Measurements from ENCODE around the gene RPL29.

RPL29 gene

GRCh38 chr3:51966922-51967383 is 28.7 kb downstream of the RPL29 start:
- DNase-seq (ENCODE audit: insufficient read length) (no peak), FAIRE-seq (no peak)
- TF ChIP-seq TAF1 (IDR thresholded peaks at IDR 0.05; ENCODE audit: borderline replicate concordance, low read depth, low read length), result no peak
- TF ChIP-seq POLR2A (IDR thresholded peaks at IDR 0.05; ENCODE audit: low read depth, low read length), result no peak
- TF ChIP-seq POLR2AphosphoS5 (IDR thresholded peaks at IDR 0.05; ENCODE audit: low read depth, low read length), result no peak

DNA sequence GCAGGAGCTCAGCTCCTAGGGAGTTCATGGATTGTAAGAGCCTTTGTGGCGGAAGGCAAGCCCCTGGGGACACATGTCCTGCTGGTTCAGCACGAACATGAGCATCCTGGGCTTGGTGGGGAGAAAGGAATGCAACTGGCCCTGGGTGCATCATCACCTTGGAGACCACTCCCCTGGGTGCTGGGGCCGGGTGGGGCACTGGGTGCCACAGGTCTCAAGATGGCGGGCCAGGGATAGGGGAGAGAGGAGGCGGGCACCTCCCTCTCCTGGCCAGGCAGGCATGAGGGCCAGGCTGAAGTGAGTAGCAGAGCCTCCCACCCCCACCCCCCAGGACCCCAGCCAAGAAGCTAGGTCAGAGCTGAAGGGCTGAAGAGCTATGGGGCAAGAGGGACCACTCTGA is 29.2 kb downstream of the RPL29 start:
- DNase-seq (ENCODE audit: insufficient read length) (no peak), FAIRE-seq (no peak)
- TF ChIP-seq POLR2A (IDR thresholded peaks at IDR 0.05; ENCODE audit: low read depth, low read length) (no peak), POLR2AphosphoS5 (IDR thresholded peaks at IDR 0.05; ENCODE audit: low read depth, low read length) (no peak), TAF1 (IDR thresholded peaks at IDR 0.05; ENCODE audit: borderline replicate concordance, low read depth, low read length) (no peak)

- DNase-seq (ENCODE audit: insufficient read length) (no peak), FAIRE-seq (no peak)
- TF ChIP-seq TAF1 (IDR thresholded peaks at IDR 0.05; ENCODE audit: borderline replicate concordance, low read depth, low read length), result no peak
- no peak for TF ChIP-seq POLR2A (IDR thresholded peaks at IDR 0.05; ENCODE audit: low read depth, low read length)
- TF ChIP-seq POLR2AphosphoS5 (IDR thresholded peaks at IDR 0.05; ENCODE audit: low read depth, low read length), result no peak
Observed at GRCh38 chr3:51966016-51966415, 29.7 kb downstream of the RPL29 start.

DNA sequence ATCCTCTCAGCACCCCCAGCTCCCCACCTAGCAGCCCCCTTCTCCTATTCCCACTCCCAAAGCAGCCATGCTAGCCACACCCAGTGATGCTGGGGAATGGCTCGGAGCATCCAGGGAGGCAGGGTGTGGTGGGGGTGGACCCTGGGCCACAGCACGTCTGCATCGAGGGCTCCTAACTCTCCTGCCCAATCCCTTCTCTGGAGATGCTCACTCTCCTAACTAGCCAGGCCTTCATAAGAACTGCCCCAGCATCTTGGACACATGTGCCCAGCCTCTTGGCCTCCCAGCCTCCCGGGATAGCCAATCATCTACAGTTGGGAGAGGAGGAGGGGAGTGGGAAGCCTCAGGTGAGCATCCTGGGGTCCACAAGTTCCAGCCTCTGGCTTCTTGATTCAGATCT is 31.2 kb downstream of the RPL29 start:
- DNase-seq (ENCODE audit: insufficient read length), result no peak
- FAIRE-seq, result no peak
- TF ChIP-seq POLR2AphosphoS5 (IDR thresholded peaks at IDR 0.05; ENCODE audit: low read depth, low read length) (no peak), TAF1 (IDR thresholded peaks at IDR 0.05; ENCODE audit: borderline replicate concordance, low read depth, low read length) (no peak), POLR2A (IDR thresholded peaks at IDR 0.05; ENCODE audit: low read depth, low read length) (no peak)

DNA sequence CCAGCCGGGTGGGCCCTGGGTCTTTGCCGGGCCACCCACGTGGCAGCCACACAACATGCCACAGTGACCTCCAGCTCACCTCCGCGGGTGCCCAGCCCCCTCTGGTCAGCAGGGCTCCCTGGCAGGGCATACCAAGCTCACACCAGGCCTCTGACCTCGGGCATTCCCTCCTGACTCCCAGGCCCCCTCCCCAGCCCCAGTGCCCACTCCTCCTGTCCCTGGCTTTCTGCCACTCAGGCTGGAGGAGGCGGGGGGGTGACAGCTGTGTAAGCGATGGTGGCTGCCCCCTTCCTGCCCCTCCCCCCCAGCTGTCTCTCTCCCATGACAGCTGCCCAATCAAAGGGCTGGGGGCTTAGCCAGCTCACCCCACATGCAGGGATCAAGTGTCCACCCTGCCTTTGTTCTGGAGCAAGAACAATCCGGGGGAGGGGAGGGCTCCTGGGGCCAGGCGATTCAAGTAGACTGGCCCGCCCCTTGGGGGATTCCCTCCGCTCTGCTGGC is 31.7 kb downstream of the RPL29 start:
- TF ChIP-seq POLR2A (IDR thresholded peaks at IDR 0.05; ENCODE audit: low read depth, low read length), result no peak
- no peak for TF ChIP-seq POLR2AphosphoS5 (IDR thresholded peaks at IDR 0.05; ENCODE audit: low read depth, low read length)
- no peak for TF ChIP-seq TAF1 (IDR thresholded peaks at IDR 0.05; ENCODE audit: borderline replicate concordance, low read depth, low read length)
- DNase-seq (ENCODE audit: insufficient read length), result no peak
- no peak for FAIRE-seq

- TF ChIP-seq POLR2AphosphoS5 (IDR thresholded peaks at IDR 0.05; ENCODE audit: low read depth, low read length) (no peak), POLR2A (IDR thresholded peaks at IDR 0.05; ENCODE audit: low read depth, low read length) (no peak), TAF1 (IDR thresholded peaks at IDR 0.05; ENCODE audit: borderline replicate concordance, low read depth, low read length) (no peak)
- FAIRE-seq (no peak), DNase-seq (ENCODE audit: insufficient read length) (no peak)
Observed at GRCh38 chr3:51962854-51963530, 32.7 kb downstream of the RPL29 start.

GRCh38 chr3:51961602-51962569 is 33.8 kb downstream of the RPL29 start:
- FAIRE-seq (no peak), DNase-seq (ENCODE audit: insufficient read length) (no peak)
- TF ChIP-seq POLR2AphosphoS5 (IDR thresholded peaks at IDR 0.05; ENCODE audit: low read depth, low read length) (no peak), TAF1 (IDR thresholded peaks at IDR 0.05; ENCODE audit: borderline replicate concordance, low read depth, low read length) (no peak), POLR2A (IDR thresholded peaks at IDR 0.05; ENCODE audit: low read depth, low read length) (no peak)

GRCh38 chr3:51961011-51961410 is 34.7 kb downstream of the RPL29 start:
- FAIRE-seq (no peak), DNase-seq (ENCODE audit: insufficient read length) (no peak)
- no peak for TF ChIP-seq TAF1 (IDR thresholded peaks at IDR 0.05; ENCODE audit: borderline replicate concordance, low read depth, low read length)
- TF ChIP-seq POLR2AphosphoS5 (IDR thresholded peaks at IDR 0.05; ENCODE audit: low read depth, low read length), result no peak
- TF ChIP-seq POLR2A (IDR thresholded peaks at IDR 0.05; ENCODE audit: low read depth, low read length), result no peak

DNA sequence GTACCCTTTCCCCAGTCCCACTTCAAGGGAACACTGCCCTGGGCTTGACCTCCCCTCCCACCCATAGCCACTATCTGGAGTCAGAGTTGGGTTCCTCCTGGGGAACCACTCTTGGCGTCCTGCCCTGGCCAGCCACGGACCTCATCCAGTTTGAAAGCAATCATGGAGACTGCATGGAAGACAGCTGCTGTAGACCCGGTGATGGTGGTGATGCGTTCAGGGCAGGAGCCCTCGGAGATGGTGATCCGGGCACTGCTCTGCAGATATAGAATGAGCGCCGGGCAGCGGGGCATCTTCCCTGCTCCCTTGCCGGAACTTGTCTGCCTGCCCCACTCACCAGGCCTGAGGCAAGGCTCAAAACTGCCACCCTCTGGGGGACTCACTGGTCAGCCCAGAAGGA is 35.3 kb downstream of the RPL29 start:
- no peak for TF ChIP-seq POLR2A (IDR thresholded peaks at IDR 0.05; ENCODE audit: low read depth, low read length)
- TF ChIP-seq POLR2AphosphoS5 (IDR thresholded peaks at IDR 0.05; ENCODE audit: low read depth, low read length), result no peak
- no peak for TF ChIP-seq TAF1 (IDR thresholded peaks at IDR 0.05; ENCODE audit: borderline replicate concordance, low read depth, low read length)
- no peak for DNase-seq (ENCODE audit: insufficient read length)
- no peak for FAIRE-seq

GRCh38 chr3:51959651-51960050 is 36.0 kb downstream of the RPL29 start:
- TF ChIP-seq POLR2A (IDR thresholded peaks at IDR 0.05; ENCODE audit: low read depth, low read length) (no peak), POLR2AphosphoS5 (IDR thresholded peaks at IDR 0.05; ENCODE audit: low read depth, low read length) (no peak)
- no peak for DNase-seq (ENCODE audit: insufficient read length)

More at GRCh38 chr3:51959651-51960050, 36.0 kb downstream of the RPL29 start:
- FAIRE-seq, result no peak

Data from GM12892 (cell line).